ENCODE data around the gene LY9.

DNA sequence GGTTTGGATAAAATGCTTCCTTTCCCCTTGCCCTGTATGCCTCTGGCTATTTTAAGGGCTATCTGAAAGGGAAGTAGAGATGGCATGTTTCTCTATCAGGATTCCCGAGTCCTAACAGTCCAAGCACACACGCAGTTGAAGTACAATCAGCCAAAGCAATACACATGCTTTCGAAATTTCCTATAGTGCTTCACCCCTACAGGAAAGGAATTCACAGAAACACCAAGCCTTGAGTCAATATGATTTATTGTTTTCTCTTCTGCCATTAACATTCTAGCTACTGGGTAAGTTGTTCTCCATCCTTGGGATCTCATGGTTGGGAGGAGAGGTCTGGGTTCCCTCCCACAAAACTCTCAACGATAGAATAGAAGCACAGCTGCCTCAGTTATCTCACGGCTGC lies 80.3 kb downstream of the LY9 start:
- TF ChIP-seq, protein P1, sequence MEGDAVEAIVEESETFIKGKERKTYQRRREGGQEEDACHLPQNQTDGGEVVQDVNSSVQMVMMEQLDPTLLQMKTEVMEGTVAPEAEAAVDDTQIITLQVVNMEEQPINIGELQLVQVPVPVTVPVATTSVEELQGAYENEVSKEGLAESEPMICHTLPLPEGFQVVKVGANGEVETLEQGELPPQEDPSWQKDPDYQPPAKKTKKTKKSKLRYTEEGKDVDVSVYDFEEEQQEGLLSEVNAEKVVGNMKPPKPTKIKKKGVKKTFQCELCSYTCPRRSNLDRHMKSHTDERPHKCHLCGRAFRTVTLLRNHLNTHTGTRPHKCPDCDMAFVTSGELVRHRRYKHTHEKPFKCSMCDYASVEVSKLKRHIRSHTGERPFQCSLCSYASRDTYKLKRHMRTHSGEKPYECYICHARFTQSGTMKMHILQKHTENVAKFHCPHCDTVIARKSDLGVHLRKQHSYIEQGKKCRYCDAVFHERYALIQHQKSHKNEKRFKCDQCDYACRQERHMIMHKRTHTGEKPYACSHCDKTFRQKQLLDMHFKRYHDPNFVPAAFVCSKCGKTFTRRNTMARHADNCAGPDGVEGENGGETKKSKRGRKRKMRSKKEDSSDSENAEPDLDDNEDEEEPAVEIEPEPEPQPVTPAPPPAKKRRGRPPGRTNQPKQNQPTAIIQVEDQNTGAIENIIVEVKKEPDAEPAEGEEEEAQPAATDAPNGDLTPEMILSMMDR (IDR thresholded peaks at IDR 0.05): no peak
- no peak for TF ChIP-seq POLR2AphosphoS5 (IDR thresholded peaks at IDR 0.05)

All from prostate gland (tissue), 2 donors.